GM12875 (cell line): ENCODE measurements around the gene ATP1B3.
"Not testable (repeated sequence)": the region's sequence is repeated elsewhere in the genome, so short reads cannot be mapped to it uniquely, and the experiment has no call there.

Experiments used
- H3K4me3 ChIP-seq: one replicate; pipeline ENCODE4 v1.5.1; 2011; ENCODE audit warnings: low read depth, low read length, control low read depth
- TF ChIP-seq, protein P1 (sequence below): IDR thresholded peaks from 2 replicates; pipeline ENCODE4 v1.5.1; 2011; ENCODE audit warnings: low read depth, mild to moderate bottlenecking, control low read depth, inconsistent platforms, low read length, moderate library complexity, borderline replicate concordance; ENCODE audit not compliant: insufficient read depth

ATP1B3 gene

DNA sequence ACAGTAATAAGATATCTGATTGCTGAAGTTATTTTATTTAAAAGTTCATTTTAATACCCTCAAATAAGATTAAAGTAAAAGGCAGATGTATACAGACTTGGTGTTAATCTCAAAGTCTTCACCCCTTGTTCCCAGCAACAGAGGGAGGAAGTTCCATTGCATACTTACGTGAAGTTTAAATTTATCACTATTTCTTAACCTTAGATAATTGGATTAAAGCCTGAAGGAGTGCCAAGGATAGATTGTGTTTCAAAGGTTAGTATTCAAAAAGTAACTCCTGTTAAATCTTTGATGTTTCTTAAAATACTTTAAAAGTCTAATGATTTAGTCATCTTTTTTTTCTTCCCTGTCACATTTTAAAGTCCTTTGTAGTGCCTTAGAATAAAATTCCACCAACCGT, 39.3 kb downstream of the ATP1B3 start:
- H3K4me3 ChIP-seq, result no peak overlapping the region
- TF ChIP-seq, protein P1, sequence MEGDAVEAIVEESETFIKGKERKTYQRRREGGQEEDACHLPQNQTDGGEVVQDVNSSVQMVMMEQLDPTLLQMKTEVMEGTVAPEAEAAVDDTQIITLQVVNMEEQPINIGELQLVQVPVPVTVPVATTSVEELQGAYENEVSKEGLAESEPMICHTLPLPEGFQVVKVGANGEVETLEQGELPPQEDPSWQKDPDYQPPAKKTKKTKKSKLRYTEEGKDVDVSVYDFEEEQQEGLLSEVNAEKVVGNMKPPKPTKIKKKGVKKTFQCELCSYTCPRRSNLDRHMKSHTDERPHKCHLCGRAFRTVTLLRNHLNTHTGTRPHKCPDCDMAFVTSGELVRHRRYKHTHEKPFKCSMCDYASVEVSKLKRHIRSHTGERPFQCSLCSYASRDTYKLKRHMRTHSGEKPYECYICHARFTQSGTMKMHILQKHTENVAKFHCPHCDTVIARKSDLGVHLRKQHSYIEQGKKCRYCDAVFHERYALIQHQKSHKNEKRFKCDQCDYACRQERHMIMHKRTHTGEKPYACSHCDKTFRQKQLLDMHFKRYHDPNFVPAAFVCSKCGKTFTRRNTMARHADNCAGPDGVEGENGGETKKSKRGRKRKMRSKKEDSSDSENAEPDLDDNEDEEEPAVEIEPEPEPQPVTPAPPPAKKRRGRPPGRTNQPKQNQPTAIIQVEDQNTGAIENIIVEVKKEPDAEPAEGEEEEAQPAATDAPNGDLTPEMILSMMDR, result no peak

DNA sequence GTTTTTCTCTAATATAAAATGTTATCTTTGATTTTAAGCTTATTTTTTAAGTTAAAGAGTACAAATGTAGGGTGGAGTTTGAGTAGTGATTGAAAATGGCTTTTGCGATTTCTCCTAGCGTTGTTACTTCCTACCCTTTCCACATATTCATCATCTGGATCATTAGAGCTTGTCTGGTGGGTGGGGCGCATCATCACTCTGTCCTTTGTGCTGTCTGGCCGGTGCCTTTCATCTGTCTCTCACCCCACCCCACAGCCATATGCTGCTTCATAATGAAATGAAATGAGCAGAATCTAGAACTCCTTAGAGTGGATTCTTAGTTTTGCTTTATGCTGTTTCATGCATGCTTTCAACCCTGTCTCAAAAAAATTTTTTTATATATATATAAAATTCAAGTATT, 44.3 kb downstream of the ATP1B3 start:
- TF ChIP-seq, protein P1, result no peak
- no peak overlapping the region for H3K4me3 ChIP-seq

DNA sequence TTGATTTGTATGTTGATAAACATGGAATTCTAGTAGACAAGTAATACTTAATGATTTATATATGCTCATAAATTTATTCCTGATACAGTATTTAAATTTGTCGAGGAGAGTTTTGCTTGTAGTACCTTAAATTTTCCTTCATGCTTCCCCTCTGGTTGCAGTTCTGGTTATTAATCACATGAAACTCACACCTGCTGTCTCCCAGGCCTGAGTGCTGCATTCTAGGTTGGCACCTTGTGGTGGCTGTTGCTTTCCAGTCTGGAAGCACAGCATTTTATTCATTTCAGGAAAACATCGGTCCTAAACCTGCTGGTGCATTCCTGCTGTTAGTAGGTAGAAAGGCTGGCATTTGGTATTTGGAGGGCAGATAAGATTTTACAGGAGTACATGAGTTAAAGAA, 44.9 kb downstream of the ATP1B3 start:
- TF ChIP-seq, protein P1, result no peak
- no peak overlapping the region for H3K4me3 ChIP-seq

DNA sequence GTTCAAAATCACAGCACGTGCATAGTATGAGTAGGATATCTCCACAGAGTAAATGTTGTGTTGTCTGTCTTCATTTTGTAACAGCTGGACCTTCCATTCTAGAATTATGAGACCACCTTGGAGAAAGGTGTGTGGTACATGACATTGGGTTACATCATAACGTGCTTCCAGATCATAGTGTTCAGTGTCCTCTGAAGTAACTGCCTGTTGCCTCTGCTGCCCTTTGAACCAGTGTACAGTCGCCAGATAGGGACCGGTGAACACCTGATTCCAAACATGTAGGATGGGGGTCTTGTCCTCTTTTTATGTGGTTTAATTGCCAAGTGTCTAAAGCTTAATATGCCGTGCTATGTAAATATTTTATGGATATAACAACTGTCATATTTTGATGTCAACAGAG, 49.2 kb downstream of the ATP1B3 start:
- H3K4me3 ChIP-seq, result not testable (repeated sequence)

DNA sequence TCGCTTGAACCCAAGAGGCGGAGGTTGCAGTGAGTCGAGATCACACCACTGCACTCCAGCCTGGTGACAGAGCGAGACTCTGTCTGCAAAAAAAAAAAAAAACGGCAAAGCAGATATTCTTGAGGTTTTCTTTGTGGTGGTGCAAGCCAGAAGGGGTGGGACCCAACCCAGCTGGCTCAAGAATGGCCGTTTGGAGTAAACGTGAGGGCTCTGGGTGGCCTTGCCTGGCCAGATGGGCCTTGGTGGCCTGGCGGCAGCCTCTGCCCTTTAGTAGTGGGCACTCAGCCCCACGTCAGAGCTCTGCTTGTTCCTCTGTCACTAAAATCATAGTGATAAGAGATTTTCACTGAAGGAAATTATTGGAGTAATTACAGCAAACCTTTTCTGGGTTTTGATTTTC, 50.5 kb downstream of the ATP1B3 start:
- no peak overlapping the region for H3K4me3 ChIP-seq
- TF ChIP-seq, protein P1, result no peak

DNA sequence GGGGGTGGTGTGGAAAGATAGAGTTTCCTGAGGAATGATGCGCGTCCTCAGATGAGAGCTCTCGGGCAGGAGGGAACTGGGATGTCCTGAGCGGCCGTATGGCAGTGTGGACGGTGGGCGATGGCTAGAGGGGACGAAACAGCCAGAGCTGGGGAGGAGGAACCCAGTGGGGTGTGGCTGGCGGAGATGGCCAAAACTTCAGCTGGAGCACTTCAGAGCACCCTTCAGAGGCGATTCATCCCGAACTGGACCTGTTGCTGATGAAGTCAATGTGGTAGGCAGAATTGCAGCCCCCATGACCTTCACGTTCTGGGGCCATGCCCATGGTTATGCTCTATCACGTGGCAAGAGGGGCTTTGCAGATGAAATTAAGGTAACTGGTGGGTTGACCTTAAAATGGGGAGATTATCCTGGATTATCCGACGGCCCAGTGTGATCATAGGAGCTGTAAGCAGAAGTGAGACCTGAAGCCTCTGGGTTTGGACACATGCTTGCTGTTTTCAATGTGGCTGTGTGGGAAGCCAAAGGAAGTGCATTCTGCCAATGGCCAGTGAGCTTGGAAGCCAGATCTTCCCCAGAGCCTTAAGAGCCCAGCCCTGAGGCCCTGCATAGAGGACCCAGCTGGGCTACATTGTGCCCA, 52.3 kb downstream of the ATP1B3 start:
- TF ChIP-seq, protein P1, result no peak
- H3K4me3 ChIP-seq, result no peak overlapping the region

DNA sequence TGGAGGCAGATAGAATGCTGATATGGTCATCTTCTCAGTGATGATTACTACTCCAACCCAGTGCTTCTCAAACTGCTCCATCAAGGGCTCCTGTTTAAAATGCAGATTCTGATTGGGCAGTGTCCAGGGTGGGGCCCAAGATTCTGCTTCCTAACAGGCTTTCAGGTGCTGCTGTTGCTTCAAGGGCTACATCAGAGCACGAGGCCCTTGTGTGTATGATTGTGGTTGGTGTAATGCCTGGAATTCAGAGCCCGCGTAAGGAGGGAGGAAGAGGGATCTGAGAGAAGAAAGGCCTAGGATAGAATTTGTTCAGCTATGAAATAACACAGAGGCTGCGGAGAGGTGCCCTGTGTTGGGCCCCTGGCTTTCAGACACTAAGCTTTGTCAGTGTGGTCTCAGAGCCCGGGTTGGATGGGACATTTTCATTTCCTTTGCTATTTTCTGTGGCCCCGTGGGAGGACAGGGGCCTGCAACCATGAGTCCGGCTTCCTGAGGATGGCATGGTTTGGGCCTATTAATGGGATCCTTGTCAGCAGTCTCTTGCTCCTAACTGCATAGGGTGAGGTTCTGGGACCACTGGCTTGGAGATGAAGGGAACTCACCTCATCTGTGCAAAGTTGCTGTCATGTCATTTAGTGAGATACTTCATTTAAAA, 53.0 kb downstream of the ATP1B3 start:
- TF ChIP-seq, protein P1, result no peak
- no peak overlapping the region for H3K4me3 ChIP-seq
